Adrenal gland (tissue), 12 donors: Measurements from ENCODE around the gene DLGAP1. TPM values are rescaled to one million over a fixed set of nuclear protein-coding genes. Genes with fewer than 3 reads are reported as not detected.
"Not testable (repeated sequence)": the region's sequence is repeated elsewhere in the genome, so short reads cannot be mapped to it uniquely, and the experiment has no call there.

ENCODE experiments used
- DNase-seq, 7 donors: peaks; one replicate each; pipeline ENCODE4 v3.0.0-alpha.2; 2019 to 2020
- H3K27ac ChIP-seq, 5 donors: fragments of 200-600 bp; sonication (generic) in 4 of 5; 1 replicate in 3 of 5; 2 replicates in 2 of 5; pipeline versions ENCODE4 v1.5.1 to v1.8.0; 2016 to 2020; ENCODE audit warnings: mild to moderate bottlenecking in 1 of 5
- H3K27me3 ChIP-seq: fragments of 200-600 bp; 2 replicates; pipeline ENCODE4 v1.8.0; 2021
- H3K36me3 ChIP-seq, 2 donors: fragments of 200-600 bp; replicated peaks in 1 of 2; 1 replicate in 1 of 2; 2 replicates in 1 of 2; pipeline versions ENCODE4 v1.5.1 to v1.8.0; 2018 to 2022
- H3K4me1 ChIP-seq, 2 donors: fragments of 200-600 bp; replicated peaks in 1 of 2; 1 replicate in 1 of 2; 2 replicates in 1 of 2; pipeline versions ENCODE4 v1.5.1 to v1.8.0; 2018 to 2021
- H3K4me3 ChIP-seq, 4 donors: fragments of 200-600 bp; sonication (generic) in 3 of 4; one replicate each; pipeline ENCODE4 v1.5.1; 2016 to 2018
- H3K9me3 ChIP-seq, 3 donors: fragments of 200-600 bp; sonication (generic) in 1 of 3; replicated peaks in 1 of 3; 1 replicate in 2 of 3; 2 replicates in 1 of 3; pipeline versions ENCODE4 v1.5.1 to v1.8.0; 2016 to 2021
- POLR2A ChIP-seq, 2 donors: fragments of 450-650 bp; IDR thresholded peaks; one replicate each; pipeline ENCODE4 v1.6.1; 2017; ENCODE audit warnings: antibody characterized with exemption in 2 of 2, mild to moderate bottlenecking in 2 of 2, moderate library complexity in 1 of 2
- WGBS, 4 donors: extraction: QIAGEN DNeasy Blood & Tissue Kit in 2 of 4; methylation state at CpG; one replicate each; pipeline versions ENCODE4 v1.1.5 to v1.1.7; 2013 to 2017; 5-methylcytosine and 5-hydroxymethylcytosine counted together
- intact Hi-C, 2 donors: fragments of 100-400 bp; cut with DNase I; formaldehyde crosslinking; loops; one replicate each; pipeline versions ENCODE4 v1.14.1 to v1.15.0; 2022 to 2023
- polyA plus RNA-seq, 3 donors: library from polyadenylated mRNA; stranded (reverse); fragments of 200-250 nt in 2 of 3; fragments of 350-450 nt in 1 of 3; fragmentation: Illumina TruSeq in 1 of 3; extraction: RNeasy Lipid Tissue Mini Kit (QIAGEN cat#74804) in 1 of 3; gene quantifications; one replicate each; pipeline ENCODE4 v1.2.3, GENCODE V29; 2013 to 2014
- total RNA-seq, 9 donors: library from RNA; depleted of rRNA in 4 of 9; stranded (reverse); fragments of >200 nt in 4 of 9; fragments of 120-200 nt in 1 of 9; fragmentation: NEBNext Ultra II Directional in 1 of 9; extraction: Animal tissue kit (Norgen Biotek cat#: 25700) in 1 of 9; gene quantifications; one replicate each; pipeline versions ENCODE4 v1.1.0 to v1.2.4, GENCODE V29; 2013 to 2023
- TF ChIP-seq, protein P1 (sequence below), 6 experiments: fragments of 450-650 bp in 4 of 6; fragments of 200-600 bp in 2 of 6; sonication (generic) in 1 of 6; IDR thresholded peaks; 1 replicate in 5 of 6; 2 replicates in 1 of 6; pipeline versions ENCODE4 v1.5.1 to v1.8.0; 2016 to 2021; ENCODE audit warnings: antibody characterized with exemption in 6 of 6, mild to moderate bottlenecking in 2 of 6, moderate library complexity in 1 of 6
- donor health status: healthy with polysubstance abuse.
- donor health status: Bipolar disorder and iron deficiency.
- donor health status: DM: yes; HTN: yes; CAD: no.
- donor health status: DM: no; HTN: no; CAD: no.
- donor health status: DM: no; HTN: no; CAD: no.
- donor health status: DM: yes; HTN: yes; CAD: no.

The DLGAP1 gene
- total and polyA plus RNA-seq, 12 donors = 1.7 to 30.9 (median 12.9) TPM

DNA sequence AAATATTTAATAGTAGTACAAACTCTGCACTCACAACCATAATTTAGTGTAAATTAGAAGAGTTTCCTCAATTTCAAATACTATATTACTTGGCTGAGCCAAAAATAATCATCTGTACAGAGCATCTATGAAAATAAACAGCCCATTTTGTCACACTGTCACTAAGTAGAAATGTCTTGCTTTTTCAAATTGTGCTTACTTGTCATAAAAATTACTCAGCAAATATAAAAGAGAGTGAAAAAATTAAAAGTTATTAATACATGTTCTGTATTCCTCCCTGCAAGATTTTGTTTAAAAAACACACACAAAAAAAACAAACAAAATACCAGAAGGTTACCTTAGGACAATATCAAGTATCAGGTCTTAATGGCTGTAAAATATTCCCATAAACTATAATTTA, 155.7 kb downstream of the DLGAP1 start:
- Histone ChIP-seq H3K36me3 (no peaks in the 10 kb centered on the region), H3K9me3 (no peaks in the 10 kb centered on the region), H3K27ac (no peak overlapping the region), H3K27me3 (no peaks in the 10 kb centered on the region), H3K4me3 (no peak overlapping the region), H3K4me1 (no peaks in the 10 kb centered on the region)
- DNase-seq = no peak
- intact Hi-C loops = no loop called here
- no peak for TF ChIP-seq POLR2A (IDR thresholded peaks at IDR 0.05)
- TF ChIP-seq, protein P1, sequence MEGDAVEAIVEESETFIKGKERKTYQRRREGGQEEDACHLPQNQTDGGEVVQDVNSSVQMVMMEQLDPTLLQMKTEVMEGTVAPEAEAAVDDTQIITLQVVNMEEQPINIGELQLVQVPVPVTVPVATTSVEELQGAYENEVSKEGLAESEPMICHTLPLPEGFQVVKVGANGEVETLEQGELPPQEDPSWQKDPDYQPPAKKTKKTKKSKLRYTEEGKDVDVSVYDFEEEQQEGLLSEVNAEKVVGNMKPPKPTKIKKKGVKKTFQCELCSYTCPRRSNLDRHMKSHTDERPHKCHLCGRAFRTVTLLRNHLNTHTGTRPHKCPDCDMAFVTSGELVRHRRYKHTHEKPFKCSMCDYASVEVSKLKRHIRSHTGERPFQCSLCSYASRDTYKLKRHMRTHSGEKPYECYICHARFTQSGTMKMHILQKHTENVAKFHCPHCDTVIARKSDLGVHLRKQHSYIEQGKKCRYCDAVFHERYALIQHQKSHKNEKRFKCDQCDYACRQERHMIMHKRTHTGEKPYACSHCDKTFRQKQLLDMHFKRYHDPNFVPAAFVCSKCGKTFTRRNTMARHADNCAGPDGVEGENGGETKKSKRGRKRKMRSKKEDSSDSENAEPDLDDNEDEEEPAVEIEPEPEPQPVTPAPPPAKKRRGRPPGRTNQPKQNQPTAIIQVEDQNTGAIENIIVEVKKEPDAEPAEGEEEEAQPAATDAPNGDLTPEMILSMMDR (IDR thresholded peaks at IDR 0.05) = no peak

DNA sequence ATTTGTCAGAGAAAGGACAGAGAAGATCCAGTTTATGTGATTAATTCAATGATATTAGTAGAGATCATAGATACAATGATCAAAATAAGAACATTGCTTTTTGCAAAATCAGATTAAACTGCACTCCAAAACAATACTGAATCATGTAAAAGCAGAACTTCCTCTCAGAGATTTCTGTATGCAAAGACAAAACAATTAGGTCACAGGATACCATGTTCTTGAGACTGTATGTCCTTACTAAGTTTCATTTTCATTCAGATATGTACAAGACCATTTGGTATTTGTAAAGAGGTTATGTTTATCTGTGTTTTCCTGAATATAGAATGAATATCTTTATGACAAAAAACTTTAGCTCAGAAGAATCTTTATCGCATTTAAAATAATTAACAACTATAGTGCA, 161.8 kb downstream of the DLGAP1 start:
- Histone ChIP-seq H3K27me3 (no peaks in the 10 kb centered on the region), H3K4me3 (no peak overlapping the region), H3K4me1 (no peaks in the 10 kb centered on the region), H3K36me3 (no peaks in the 10 kb centered on the region), H3K9me3 (no peaks in the 10 kb centered on the region), H3K27ac (no peak overlapping the region)
- no peak for TF ChIP-seq POLR2A (IDR thresholded peaks at IDR 0.05)
- TF ChIP-seq, protein P1 (IDR thresholded peaks at IDR 0.05) = no peak
- intact Hi-C loops = no loop called here
- 86 to 97% (median 89%) methylated on average over 1 of the region's 1 CpG for WGBS, 4 donors
- no peak for DNase-seq

DNA sequence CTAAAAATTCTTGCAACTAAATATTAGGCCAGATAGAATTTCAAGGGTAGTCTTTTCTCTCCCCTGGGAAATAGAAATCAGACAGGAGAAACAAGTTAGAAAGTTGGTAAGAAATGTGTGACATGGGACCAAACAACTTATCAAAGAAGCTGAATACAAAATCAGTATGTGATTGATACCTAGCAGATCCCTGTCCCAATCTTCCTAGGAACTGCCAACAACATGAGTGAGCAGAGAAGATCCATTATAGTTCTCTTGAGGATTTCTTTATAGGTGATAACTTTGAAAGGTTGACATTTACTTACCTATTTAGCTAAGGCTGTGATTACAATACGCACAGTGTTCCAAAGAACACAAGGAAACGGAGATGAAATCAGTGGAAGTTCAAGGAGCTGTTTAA, 162.4 kb downstream of the DLGAP1 start:
- intact Hi-C loops = no loop called here
- no peaks in the 10 kb centered on the region for H3K27me3 ChIP-seq
- H3K27ac ChIP-seq = no peak overlapping the region
- TF ChIP-seq, protein P1 (IDR thresholded peaks at IDR 0.05) = no peak
- TF ChIP-seq POLR2A (IDR thresholded peaks at IDR 0.05) = no peak
- no peaks in the 10 kb centered on the region for H3K36me3 ChIP-seq
- no peaks in the 10 kb centered on the region for H3K9me3 ChIP-seq
- WGBS, 4 donors = 60 to 81% (median 70%) methylated on average over 2 of the region's 2 CpGs
- DNase-seq = no peak
- no peak overlapping the region for H3K4me3 ChIP-seq
- H3K4me1 ChIP-seq = no peaks in the 10 kb centered on the region

DNA sequence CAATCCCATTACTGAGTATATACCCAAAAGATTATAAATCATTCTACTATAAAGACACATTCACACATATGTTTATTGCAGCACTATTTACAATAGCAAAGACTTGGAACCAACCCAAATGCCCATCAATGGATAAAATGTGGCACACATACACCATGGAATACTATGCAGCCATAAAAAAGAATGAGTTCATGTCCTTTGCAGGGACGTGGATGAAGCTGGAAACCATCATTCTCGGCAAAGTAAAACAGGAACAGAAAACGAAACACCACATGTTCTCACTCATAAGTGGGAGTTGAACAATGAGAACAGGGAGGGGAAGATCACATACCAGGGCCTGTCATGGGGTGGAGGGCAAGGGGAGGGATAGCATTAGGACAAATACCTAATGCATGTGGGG, 167.8 kb downstream of the DLGAP1 start:
- H3K27me3 ChIP-seq, DNase-seq, intact Hi-C loops, H3K4me1 ChIP-seq, H3K27ac ChIP-seq, H3K9me3 ChIP-seq, H3K4me3 ChIP-seq, H3K36me3 ChIP-seq: not testable (repeated sequence)
- WGBS, 4 donors = 68 to 75% (median 73%) methylated on average over 3 of the region's 3 CpGs

DNA sequence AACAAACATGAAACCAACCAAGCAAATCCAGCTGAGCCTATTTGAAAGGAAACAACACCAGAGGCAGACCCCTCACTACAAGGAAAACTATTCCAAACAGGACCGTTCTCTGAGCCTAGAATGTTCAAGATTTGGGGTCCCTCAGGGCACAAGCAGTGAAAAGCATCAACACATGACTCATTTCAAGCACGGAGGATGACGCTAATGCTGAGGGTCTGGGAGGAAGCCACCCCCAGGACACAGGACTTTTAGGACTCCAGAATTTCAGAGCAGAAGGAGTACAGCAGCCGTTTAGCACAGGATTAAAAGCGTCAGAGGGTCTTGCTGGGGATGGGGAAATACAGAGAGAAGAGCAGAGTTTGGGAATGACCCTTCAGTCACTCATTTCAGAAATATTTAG, 168.9 kb downstream of the DLGAP1 start:
- 47 to 61% (median 59%) methylated on average over 5 of the region's 5 CpGs for WGBS, 4 donors
- intact Hi-C loops = no loop called here
- H3K27me3 ChIP-seq = no peaks in the 10 kb centered on the region
- no peak overlapping the region for H3K27ac ChIP-seq
- no peaks in the 10 kb centered on the region for H3K4me1 ChIP-seq
- no peak for DNase-seq
- H3K36me3 ChIP-seq = no peaks in the 10 kb centered on the region
- H3K9me3 ChIP-seq = no peaks in the 10 kb centered on the region
- H3K4me3 ChIP-seq = no peak overlapping the region
- no peak for TF ChIP-seq POLR2A (IDR thresholded peaks at IDR 0.05)
- TF ChIP-seq, protein P1 (IDR thresholded peaks at IDR 0.05) = no peak
